Measurements from ENCODE around the gene RGR. TPM values are rescaled to one million over a fixed set of nuclear protein-coding genes. Genes with fewer than 3 reads are reported as not detected.

Gene RGR
- total and polyA plus RNA-seq, 2 donors (not counting 1 experiment from before 2014, with no cell fraction given): not detected

DNA sequence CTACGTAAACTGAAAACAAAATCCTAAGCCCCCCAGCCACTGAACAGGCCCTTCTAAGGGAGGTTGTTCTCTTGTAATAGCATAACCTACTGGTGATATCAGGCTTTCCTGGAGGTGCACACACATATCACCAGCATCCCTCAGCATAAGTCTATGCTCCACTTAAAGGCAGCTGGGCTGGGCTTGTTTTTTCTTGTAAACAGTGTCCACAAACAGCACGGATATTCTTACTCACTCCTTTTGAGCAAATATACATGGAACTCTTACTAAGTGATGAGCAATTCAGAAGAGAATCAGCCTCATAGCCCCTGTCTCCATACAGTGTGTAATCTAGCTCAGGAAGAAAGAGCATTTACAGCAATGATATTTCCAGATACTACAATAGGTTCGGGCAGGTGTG is 5.9 kb upstream of the RGR start:
- Histone ChIP-seq H2AFZ (ENCODE audit: low read length) (no peak overlapping the region), H3K9me3 (ENCODE audit: control insufficient read depth, insufficient read depth, low read depth, low read length) (no peaks in the 10 kb centered on the region), H3K9ac (ENCODE audit: insufficient read depth, low read length) (no peak overlapping the region), H3K4me1 (ENCODE audit: control insufficient read depth, extremely low read depth, insufficient read depth, low read length) (no peaks in the 10 kb centered on the region), H3K27me3 (ENCODE audit: control insufficient read depth, insufficient read depth, low read length) (no peaks in the 10 kb centered on the region), H3K4me2 (ENCODE audit: extremely low read depth, insufficient read depth, low read length) (no peak overlapping the region), H3K79me2 (ENCODE audit: control insufficient read depth, insufficient read depth, low read length) (no peaks in the 10 kb centered on the region), H3K36me3 (ENCODE audit: control insufficient read depth, insufficient read depth, low read length) (no peaks in the 10 kb centered on the region), H4K20me1 (ENCODE audit: control insufficient read depth, extremely low read depth, insufficient read depth, low read length) (no peaks in the 10 kb centered on the region), H3K27ac (ENCODE audit: insufficient read depth, low read length) (no peak overlapping the region), H3K4me3 (replicated peaks in 1 of 4; ENCODE audit: control extremely low read depth in 1 of 4, insufficient read depth in 1 of 4, low read depth in 3 of 4, low read length in 4 of 4) (no peak overlapping the region)
- no peak for DNase-seq (ENCODE audit: low read depth in 2 of 2)
- TF ChIP-seq EZH2 (IDR thresholded peaks at IDR 0.05; ENCODE audit: low read length, missing control alignments): no peak
- no peak for TF ChIP-seq CTCF (conservative IDR thresholded peaks at IDR 0.05 in 1 of 2, IDR thresholded peaks at IDR 0.05 in 1 of 2; ENCODE audit: low read depth in 1 of 2, low read length in 2 of 2)

GRCh38 chr10:84241185-84241790 is 3.6 kb upstream of the RGR start, which contains the start of gene LRIT1:
Gene LRIT1, minus strand, starts transcription at chr10:84241546. Its CDS starts 107 bp downstream, at chr10:84241439.
- Histone ChIP-seq H3K36me3 (ENCODE audit: control insufficient read depth, insufficient read depth, low read length) (no peaks in the 10 kb centered on the region), H3K9me3 (ENCODE audit: control insufficient read depth, insufficient read depth, low read depth, low read length) (no peaks in the 10 kb centered on the region)

DNA sequence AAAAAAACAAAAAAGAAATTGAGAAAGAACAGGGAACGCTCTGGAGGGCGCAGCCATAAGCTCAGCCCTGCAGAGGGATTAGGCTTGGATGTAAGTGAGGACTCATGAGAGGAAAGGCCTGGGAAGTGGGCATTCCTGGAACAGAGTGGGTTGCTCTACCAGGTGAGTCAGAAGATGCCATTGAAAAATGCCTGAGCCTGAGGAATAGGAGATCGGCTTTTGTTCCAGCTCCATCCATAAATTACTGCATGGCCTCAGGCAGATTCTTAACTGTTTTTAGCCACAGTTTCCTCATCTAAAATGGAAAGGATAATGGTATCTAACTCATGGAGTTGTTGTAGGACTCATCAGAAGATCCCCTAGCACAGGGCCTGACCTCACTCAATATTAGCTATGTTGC is 1.1 kb upstream of the RGR start:
- DNase-seq (ENCODE audit: low read depth in 2 of 2): no peak
- TF ChIP-seq EZH2 (IDR thresholded peaks at IDR 0.05; ENCODE audit: low read length, missing control alignments) (no peak), CTCF (conservative IDR thresholded peaks at IDR 0.05 in 1 of 2, IDR thresholded peaks at IDR 0.05 in 1 of 2; ENCODE audit: low read depth in 1 of 2, low read length in 2 of 2) (no peak)
- no peaks in the 10 kb centered on the region for H3K36me3 ChIP-seq (ENCODE audit: control insufficient read depth, insufficient read depth, low read length)
- no peaks in the 10 kb centered on the region for H4K20me1 ChIP-seq (ENCODE audit: control insufficient read depth, extremely low read depth, insufficient read depth, low read length)
- H3K27ac ChIP-seq (ENCODE audit: insufficient read depth, low read length): no peak overlapping the region
- H2AFZ ChIP-seq (ENCODE audit: low read length): no peak overlapping the region
- no peaks in the 10 kb centered on the region for H3K4me1 ChIP-seq (ENCODE audit: control insufficient read depth, extremely low read depth, insufficient read depth, low read length)
- no peaks in the 10 kb centered on the region for H3K27me3 ChIP-seq (ENCODE audit: control insufficient read depth, insufficient read depth, low read length)
- no peak overlapping the region for H3K4me3 ChIP-seq (replicated peaks in 1 of 4; ENCODE audit: control extremely low read depth in 1 of 4, insufficient read depth in 1 of 4, low read depth in 3 of 4, low read length in 4 of 4)
- H3K9ac ChIP-seq (ENCODE audit: insufficient read depth, low read length): no peak overlapping the region
- H3K79me2 ChIP-seq (ENCODE audit: control insufficient read depth, insufficient read depth, low read length): no peaks in the 10 kb centered on the region
- H3K9me3 ChIP-seq (ENCODE audit: control insufficient read depth, insufficient read depth, low read depth, low read length): no peaks in the 10 kb centered on the region
- H3K4me2 ChIP-seq (ENCODE audit: extremely low read depth, insufficient read depth, low read length): no peak overlapping the region

More at GRCh38 chr10:84241185-84241790, 3.6 kb upstream of the RGR start, which contains the start of gene LRIT1:
- no peaks in the 10 kb centered on the region for H3K4me1 ChIP-seq (ENCODE audit: control insufficient read depth, extremely low read depth, insufficient read depth, low read length)
- H3K9ac ChIP-seq (ENCODE audit: insufficient read depth, low read length): no peak within 1 kb of the TSS
- no peak within 1 kb of the TSS for H3K27ac ChIP-seq (ENCODE audit: insufficient read depth, low read length)
- H3K4me2 ChIP-seq (ENCODE audit: extremely low read depth, insufficient read depth, low read length): no peak within 1 kb of the TSS
- no peaks in the 10 kb centered on the region for H3K79me2 ChIP-seq (ENCODE audit: control insufficient read depth, insufficient read depth, low read length)
- H3K27me3 ChIP-seq (ENCODE audit: control insufficient read depth, insufficient read depth, low read length): no peaks in the 10 kb centered on the region
- H3K4me3 ChIP-seq (replicated peaks in 1 of 4; ENCODE audit: control extremely low read depth in 1 of 4, insufficient read depth in 1 of 4, low read depth in 3 of 4, low read length in 4 of 4): no peak within 1 kb of the TSS
- DNase-seq (ENCODE audit: low read depth in 2 of 2): no peak
- TF ChIP-seq CTCF (conservative IDR thresholded peaks at IDR 0.05 in 1 of 2, IDR thresholded peaks at IDR 0.05 in 1 of 2; ENCODE audit: low read depth in 1 of 2, low read length in 2 of 2) (no peak), EZH2 (IDR thresholded peaks at IDR 0.05; ENCODE audit: low read length, missing control alignments) (no peak)
- H2AFZ ChIP-seq (ENCODE audit: low read length): no peak within 1 kb of the TSS
- no peaks in the 10 kb centered on the region for H4K20me1 ChIP-seq (ENCODE audit: control insufficient read depth, extremely low read depth, insufficient read depth, low read length)

All from fibroblast of lung (primary cell).